Endothelial cell (in vitro differentiated cells): ENCODE data around the gene BAZ2A. TPM values are rescaled to one million over a fixed set of nuclear protein-coding genes. Genes with fewer than 3 reads are reported as not detected.
"Not testable (repeated sequence)": the region's sequence is repeated elsewhere in the genome, so short reads cannot be mapped to it uniquely, and the experiment has no call there.

Experiments used
- DNase-seq: peaks from one replicate; pipeline ENCODE4 v3.0.0; 2021; ENCODE audit warnings: low spot score
- H3K27ac Mint-ChIP-seq: one replicate; pipeline ENCODE4 v1.8.0; 2021; ENCODE audit warnings: mixed read lengths, inconsistent platforms; ENCODE audit not compliant: unreplicated experiment
- H3K27me3 Mint-ChIP-seq: one replicate; pipeline ENCODE4 v1.8.0; 2021; ENCODE audit warnings: mild to moderate bottlenecking, moderate library complexity, mixed read lengths, inconsistent platforms; ENCODE audit not compliant: unreplicated experiment
- H3K36me3 Mint-ChIP-seq: one replicate; pipeline ENCODE4 v1.8.0; 2021; ENCODE audit warnings: mild to moderate bottlenecking, low read depth, mixed read lengths, inconsistent platforms; ENCODE audit not compliant: unreplicated experiment
- H3K4me1 Mint-ChIP-seq: one replicate; pipeline ENCODE4 v1.8.0; 2021; ENCODE audit warnings: mild to moderate bottlenecking, mixed read lengths, inconsistent platforms; ENCODE audit not compliant: unreplicated experiment
- H3K4me3 Mint-ChIP-seq: one replicate; pipeline ENCODE4 v1.8.0; 2021; ENCODE audit warnings: mild to moderate bottlenecking, mixed read lengths, inconsistent platforms; ENCODE audit not compliant: unreplicated experiment
- H3K9me3 Mint-ChIP-seq: one replicate; pipeline ENCODE4 v1.8.0; 2021; ENCODE audit warnings: mixed read lengths, inconsistent platforms; ENCODE audit not compliant: unreplicated experiment
- total RNA-seq: library from RNA; stranded (reverse); fragmentation: NEBNext Ultra II Directional; extraction: Animal tissue kit (Norgen Biotek cat#: 25700); gene quantifications from one replicate; pipeline ENCODE4 v1.2.1, GENCODE V29; 2021; ENCODE audit not compliant: unreplicated experiment
- TF ChIP-seq, protein P1 (sequence below): fragments of 200-600 bp; sonication (generic); IDR thresholded peaks from one replicate; pipeline ENCODE4 v1.5.0; 2021; ENCODE audit warnings: antibody characterized with exemption; ENCODE audit not compliant: unreplicated experiment

The BAZ2A gene
- total RNA-seq, 1 donor from 2014 or later: 165 TPM

DNA sequence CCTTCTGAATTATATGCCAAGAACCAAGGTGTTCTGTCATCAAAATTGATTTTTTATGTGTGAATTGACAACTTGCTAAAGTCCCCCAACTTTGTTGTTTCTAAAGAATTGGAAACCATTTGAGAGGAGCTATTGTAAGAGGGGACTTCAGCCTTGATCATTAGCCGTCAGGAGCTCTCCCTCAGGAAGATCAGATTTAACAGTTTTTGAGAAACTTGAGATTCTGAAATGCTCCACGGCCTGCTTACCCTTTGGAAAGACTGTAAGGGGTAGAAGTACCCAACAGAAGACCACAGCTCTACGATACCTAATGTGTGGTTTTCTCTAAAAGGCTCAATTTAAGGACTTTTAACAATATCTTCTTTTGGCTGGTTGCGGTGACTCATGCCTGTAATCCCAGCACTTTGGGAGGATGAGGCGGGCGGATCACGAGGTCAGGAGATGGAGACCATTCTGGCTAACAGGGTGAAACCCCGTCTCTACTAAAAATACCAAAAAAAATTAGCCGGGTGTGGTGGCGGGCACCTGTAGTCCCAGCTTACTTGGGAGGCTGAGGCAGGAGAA lies 51.1 kb downstream of the BAZ2A start:
- Mint-ChIP-seq H3K4me3 (no peak overlapping the region), H3K9me3 (no peaks in the 10 kb centered on the region), H3K36me3 (peaks cover 13% of the 10 kb centered on the region), H3K27ac (no peak overlapping the region), H3K27me3 (no peaks in the 10 kb centered on the region), H3K4me1 (peaks cover 11% of the 10 kb centered on the region)
- TF ChIP-seq, protein P1, sequence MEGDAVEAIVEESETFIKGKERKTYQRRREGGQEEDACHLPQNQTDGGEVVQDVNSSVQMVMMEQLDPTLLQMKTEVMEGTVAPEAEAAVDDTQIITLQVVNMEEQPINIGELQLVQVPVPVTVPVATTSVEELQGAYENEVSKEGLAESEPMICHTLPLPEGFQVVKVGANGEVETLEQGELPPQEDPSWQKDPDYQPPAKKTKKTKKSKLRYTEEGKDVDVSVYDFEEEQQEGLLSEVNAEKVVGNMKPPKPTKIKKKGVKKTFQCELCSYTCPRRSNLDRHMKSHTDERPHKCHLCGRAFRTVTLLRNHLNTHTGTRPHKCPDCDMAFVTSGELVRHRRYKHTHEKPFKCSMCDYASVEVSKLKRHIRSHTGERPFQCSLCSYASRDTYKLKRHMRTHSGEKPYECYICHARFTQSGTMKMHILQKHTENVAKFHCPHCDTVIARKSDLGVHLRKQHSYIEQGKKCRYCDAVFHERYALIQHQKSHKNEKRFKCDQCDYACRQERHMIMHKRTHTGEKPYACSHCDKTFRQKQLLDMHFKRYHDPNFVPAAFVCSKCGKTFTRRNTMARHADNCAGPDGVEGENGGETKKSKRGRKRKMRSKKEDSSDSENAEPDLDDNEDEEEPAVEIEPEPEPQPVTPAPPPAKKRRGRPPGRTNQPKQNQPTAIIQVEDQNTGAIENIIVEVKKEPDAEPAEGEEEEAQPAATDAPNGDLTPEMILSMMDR: no peak
- no peak for DNase-seq

DNA sequence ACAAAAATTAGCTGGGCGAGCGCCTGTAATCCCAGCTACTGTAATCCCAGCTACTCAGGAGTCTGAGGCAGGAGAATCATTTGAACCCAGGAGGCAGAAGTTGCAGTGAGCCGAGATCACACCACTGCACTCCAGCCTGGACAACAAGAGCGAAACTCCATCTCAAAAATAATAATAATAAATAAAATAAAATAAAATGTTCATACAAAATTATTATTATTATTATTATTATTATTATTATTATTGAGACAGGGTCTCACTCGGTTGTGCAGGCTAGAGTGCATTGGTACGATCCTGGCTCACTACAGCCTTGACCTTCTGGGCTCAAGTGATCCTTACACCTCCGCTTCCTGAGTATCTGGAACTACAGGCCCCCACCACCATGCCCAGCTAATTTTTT lies 52.9 kb downstream of the BAZ2A start:
- H3K9me3 Mint-ChIP-seq, H3K27ac Mint-ChIP-seq, H3K27me3 Mint-ChIP-seq, DNase-seq, H3K4me3 Mint-ChIP-seq: not testable (repeated sequence)
- peaks cover 11% of the 10 kb centered on the region for H3K4me1 Mint-ChIP-seq
- H3K36me3 Mint-ChIP-seq: peaks cover 12% of the 10 kb centered on the region

DNA sequence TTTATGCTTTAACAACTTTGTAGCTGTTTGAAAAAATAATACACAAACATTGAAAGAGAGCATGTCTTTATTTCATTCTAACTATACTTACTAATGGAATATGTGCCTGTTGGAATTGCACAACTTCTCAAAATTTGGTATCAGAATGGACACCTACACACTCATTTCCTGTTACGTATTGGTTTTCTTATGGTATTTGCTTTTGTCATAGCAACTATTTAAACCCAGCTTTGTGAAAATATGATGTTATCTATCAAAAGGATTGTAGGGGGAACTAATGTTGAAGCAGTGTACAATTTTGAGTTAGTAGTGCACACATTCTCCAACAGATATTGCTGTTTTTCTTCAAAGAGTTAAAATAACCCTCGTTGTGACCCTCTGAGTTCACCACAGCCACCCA lies 55.9 kb downstream of the BAZ2A start:
- peaks cover 7% of the 10 kb centered on the region for H3K36me3 Mint-ChIP-seq
- no peak overlapping the region for H3K27ac Mint-ChIP-seq
- peaks cover 4% of the 10 kb centered on the region for H3K27me3 Mint-ChIP-seq
- no peak for DNase-seq
- H3K4me1 Mint-ChIP-seq: peaks cover 24% of the 10 kb centered on the region
- H3K4me3 Mint-ChIP-seq: no peak overlapping the region
- TF ChIP-seq, protein P1: no peak
- no peaks in the 10 kb centered on the region for H3K9me3 Mint-ChIP-seq

DNA sequence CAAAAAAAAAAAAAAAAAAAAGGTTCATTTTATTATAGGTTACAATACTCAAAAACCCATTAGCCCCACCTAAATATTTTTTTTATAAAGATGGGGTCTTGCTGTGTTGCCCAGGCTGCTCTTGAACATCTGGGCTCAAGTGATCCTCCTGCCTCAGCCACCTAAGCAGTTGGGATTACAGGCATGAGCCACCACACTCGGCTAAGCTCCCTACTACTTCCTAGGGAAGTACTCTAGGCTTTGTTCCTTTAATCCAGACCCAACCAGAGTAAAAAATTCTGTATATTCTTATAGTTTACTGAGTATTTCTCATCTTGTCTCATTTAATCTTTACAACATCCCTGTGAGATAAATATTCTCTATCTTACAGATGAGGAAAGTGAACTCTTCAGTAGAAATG lies 57.8 kb downstream of the BAZ2A start:
- Mint-ChIP-seq H3K27me3 (peaks cover 8% of the 10 kb centered on the region), H3K36me3 (peaks cover 9% of the 10 kb centered on the region), H3K27ac (peak overlapping the region; percentile 36), H3K4me1 (peaks cover 35% of the 10 kb centered on the region), H3K9me3 (no peaks in the 10 kb centered on the region), H3K4me3 (no peak overlapping the region)
- TF ChIP-seq, protein P1: no peak
- no peak for DNase-seq

DNA sequence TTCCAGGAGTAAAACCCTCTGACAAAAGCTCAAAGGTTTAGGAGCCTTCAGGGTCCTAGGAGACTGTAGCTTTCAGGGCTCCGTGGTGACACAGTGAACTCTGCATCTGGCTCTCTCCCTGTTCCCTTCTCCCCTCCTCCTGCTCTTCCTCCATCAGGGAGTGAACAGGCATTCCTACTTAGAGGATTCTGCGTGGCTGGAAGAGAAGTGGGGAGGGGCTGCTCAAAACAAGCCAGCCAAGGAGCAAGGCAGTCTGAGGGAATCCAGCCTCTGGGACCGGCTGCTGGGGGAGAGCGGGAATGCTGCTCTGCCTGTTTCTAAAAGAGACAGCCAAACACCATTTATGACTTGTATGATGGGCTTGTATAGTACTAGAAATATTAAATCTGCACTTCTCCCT lies 59.0 kb downstream of the BAZ2A start:
- Mint-ChIP-seq H3K9me3 (no peaks in the 10 kb centered on the region), H3K27ac (peak overlapping the region; percentile 75), H3K4me3 (no peak overlapping the region), H3K27me3 (peaks cover 8% of the 10 kb centered on the region), H3K4me1 (peaks cover 46% of the 10 kb centered on the region), H3K36me3 (peaks cover 9% of the 10 kb centered on the region)
- no peak for DNase-seq
- TF ChIP-seq, protein P1: no peak

DNA sequence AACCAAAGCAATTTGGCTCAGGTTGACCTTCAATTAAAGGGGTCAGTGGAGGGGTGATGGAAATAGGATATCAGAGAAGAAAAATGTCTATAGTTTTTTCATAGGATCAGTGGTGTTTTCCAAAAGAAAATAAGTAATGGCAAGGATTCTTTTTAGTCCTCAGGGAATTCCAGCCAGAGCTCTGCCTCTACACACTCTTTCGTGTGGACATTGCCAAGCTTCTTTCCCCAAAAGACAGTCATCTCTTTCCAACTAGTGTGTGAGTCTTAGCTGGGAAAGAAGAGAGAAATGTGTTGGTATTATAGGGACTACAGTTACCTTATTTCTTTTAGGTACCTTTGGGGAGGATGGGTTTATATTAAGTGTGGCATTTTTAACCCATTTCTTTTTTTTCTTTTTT lies 62.0 kb downstream of the BAZ2A start:
- Mint-ChIP-seq H3K27ac (peak overlapping the region; percentile 36), H3K9me3 (no peaks in the 10 kb centered on the region)

More for the DNA sequence above, 62.0 kb downstream of the BAZ2A start:
- peaks cover 14% of the 10 kb centered on the region for H3K36me3 Mint-ChIP-seq
- TF ChIP-seq, protein P1: no peak
- peaks cover 57% of the 10 kb centered on the region for H3K4me1 Mint-ChIP-seq
- no peak overlapping the region for H3K4me3 Mint-ChIP-seq
- DNase-seq: no peak
- H3K27me3 Mint-ChIP-seq: peaks cover 13% of the 10 kb centered on the region
